Common myeloid progenitor, CD34-positive (primary cell): Measurements from ENCODE around the gene VAV3.
A peak's percentile ranks its signal among the peaks of the same experiment; 100 is the strongest.

Experiments
- CTCF ChIA-PET: fragments of 350-600 bp; sonication (Branson Sonifier 250); formaldehyde crosslinking; loops from one replicate; lab custom pipeline; 2021; ENCODE audit warnings: antibody characterized with exemption; lab: Charles Lee
- POLR2A ChIA-PET: fragments of 350-600 bp; sonication (Branson Sonifier 250); formaldehyde crosslinking; loops from one replicate; lab custom pipeline; 2021; ENCODE audit warnings: antibody characterized with exemption; lab: Charles Lee
- DNase-seq, 3 donors: peaks; one replicate each; pipeline versions ENCODE4 v3.0.0 to v3.0.0-alpha.2; 2013
- H3K27ac ChIP-seq, 2 experiments: 1 replicate in 1 of 2; 2 replicates in 1 of 2; pipeline ENCODE4 v1.7.0; 2013; ENCODE audit warnings: inconsistent platforms in 2 of 2, low read length in 2 of 2, mild to moderate bottlenecking in 2 of 2, low read depth in 1 of 2, moderate library complexity in 1 of 2; ENCODE audit not compliant: severe bottlenecking in 2 of 2, insufficient read depth in 1 of 2, poor library complexity in 1 of 2
- H3K27me3 ChIP-seq, 5 experiments: replicated peaks in 2 of 5; 1 replicate in 3 of 5; 2 replicates in 2 of 5; pipeline versions ENCODE4 v1.6.1 to v1.7.0; 2013; ENCODE audit warnings: low read length in 4 of 5, mild to moderate bottlenecking in 2 of 5, moderate library complexity in 2 of 5, inconsistent platforms in 1 of 5; ENCODE audit not compliant: insufficient read depth in 5 of 5, control insufficient read depth in 4 of 5
- H3K36me3 ChIP-seq, 4 experiments: 1 replicate in 2 of 4; 2 replicates in 2 of 4; pipeline versions ENCODE4 v1.6.1 to v1.7.0; 2013; ENCODE audit warnings: low read length in 3 of 4, control low read depth in 1 of 4, mild to moderate bottlenecking in 1 of 4; ENCODE audit not compliant: control insufficient read depth in 4 of 4, insufficient read depth in 4 of 4
- H3K4me1 ChIP-seq, 4 experiments: 1 replicate in 3 of 4; 2 replicates in 1 of 4; pipeline versions ENCODE4 v1.6.1 to v1.7.1; 2013; ENCODE audit warnings: low read length in 3 of 4, mild to moderate bottlenecking in 3 of 4, control low read depth in 1 of 4, inconsistent platforms in 1 of 4, moderate library complexity in 1 of 4; ENCODE audit not compliant: control insufficient read depth in 4 of 4, insufficient read depth in 4 of 4; ENCODE audit errors: control extremely low read depth in 1 of 4
- H3K4me3 ChIP-seq, 7 experiments: 1 replicate in 4 of 7; 2 replicates in 3 of 7; pipeline versions ENCODE4 v1.5.1 to v1.7.0; 2013; ENCODE audit warnings: mild to moderate bottlenecking in 7 of 7, low read length in 6 of 7, moderate library complexity in 6 of 7, inconsistent platforms in 2 of 7, low read depth in 2 of 7, control low read depth in 1 of 7; ENCODE audit not compliant: insufficient read depth in 4 of 7, control insufficient read depth in 1 of 7; ENCODE audit errors: extremely low read depth in 1 of 7
- H3K9me3 ChIP-seq, 5 experiments: 1 replicate in 4 of 5; 2 replicates in 1 of 5; pipeline versions ENCODE4 v1.6.1 to v1.7.1; 2013; ENCODE audit warnings: low read length in 4 of 5, mild to moderate bottlenecking in 2 of 5, inconsistent platforms in 1 of 5, low read depth in 1 of 5, moderate library complexity in 1 of 5; ENCODE audit not compliant: control insufficient read depth in 4 of 5, insufficient read depth in 2 of 5; ENCODE audit errors: control extremely low read depth in 1 of 5
- WGBS: methylation state at CpG from one replicate; pipeline ENCODE4 v1.1.5; 2013; ENCODE audit not compliant: insufficient coverage; 5-methylcytosine and 5-hydroxymethylcytosine counted together

VAV3 gene

DNA sequence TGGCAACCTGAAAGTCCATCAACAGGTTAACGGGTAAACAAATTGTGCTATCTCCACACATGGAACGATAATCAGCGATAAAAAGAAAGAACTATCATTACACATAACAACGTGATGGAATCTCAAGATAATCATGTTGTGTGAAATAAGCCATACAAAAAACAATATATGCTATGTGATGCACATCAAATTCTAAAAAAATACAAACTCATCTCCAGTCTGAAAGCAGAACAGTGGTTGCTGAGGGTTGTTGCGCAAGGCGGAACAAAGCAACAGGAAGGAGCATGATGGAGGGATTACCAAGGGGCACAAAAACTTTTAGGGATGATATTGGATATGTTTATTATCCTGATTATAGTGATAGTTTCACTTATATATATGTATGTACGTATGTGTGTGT, 324.8 kb downstream of the VAV3 start:
- ChIA-PET POLR2A (no interaction called here), CTCF (no interaction called here)
- Histone ChIP-seq H3K9me3 (no peaks in the 10 kb centered on the region), H3K27ac (no peak overlapping the region), H3K4me1 (no peaks in the 10 kb centered on the region), H3K36me3 (peaks cover 15 to 33% (median 23%) of the 10 kb centered on the region in 4 experiments), H3K27me3 (no peaks in the 10 kb centered on the region), H3K4me3 (no peak overlapping the region)
- DNase-seq = peak in 2 of 3 donors; percentile 27 to 43
- WGBS = no CpG with 5 or more reads among the region's 7 CpGs

- WGBS = 100% methylated on average over 3 of the region's 6 CpGs
- Histone ChIP-seq H3K9me3 (peaks cover 0 to 3% (median 0%) of the 10 kb centered on the region in 5 experiments), H3K27me3 (no peaks in the 10 kb centered on the region), H3K36me3 (peaks cover 15 to 33% (median 20%) of the 10 kb centered on the region in 4 experiments), H3K27ac (no peak overlapping the region), H3K4me1 (no peaks in the 10 kb centered on the region), H3K4me3 (no peak overlapping the region)
- CTCF ChIA-PET = no interaction called here
- no peak for DNase-seq
- POLR2A ChIA-PET = no interaction called here
These were observed 327.9 kb downstream of the VAV3 start for GRCh38 chr1:107637101-107637500.

GRCh38 chr1:107633596-107633995, 331.4 kb downstream of the VAV3 start:
- 46% methylated on average over 2 of the region's 5 CpGs for WGBS
- ChIA-PET POLR2A (no interaction called here), CTCF (no interaction called here)
- H3K9me3 ChIP-seq = peaks cover 0 to 3% (median 0%) of the 10 kb centered on the region in 5 experiments
- H3K36me3 ChIP-seq = peaks cover 2 to 11% (median 4%) of the 10 kb centered on the region in 4 experiments
- no peaks in the 10 kb centered on the region for H3K4me1 ChIP-seq
- no peaks in the 10 kb centered on the region for H3K27me3 ChIP-seq
- peak overlapping the region in 1 of 2 experiments; percentile 16 for H3K27ac ChIP-seq
- no peak overlapping the region for H3K4me3 ChIP-seq
- DNase-seq = peak in 2 of 3 donors; percentile 29 to 56

GRCh38 chr1:107626073-107626796, 338.7 kb downstream of the VAV3 start:
- no peak overlapping the region for H3K4me3 ChIP-seq
- no peaks in the 10 kb centered on the region for H3K27me3 ChIP-seq
- H3K36me3 ChIP-seq = peaks cover 3 to 19% (median 13%) of the 10 kb centered on the region in 4 experiments
- H3K4me1 ChIP-seq = no peaks in the 10 kb centered on the region
- 100% methylated on average over 2 of the region's 2 CpGs for WGBS
- DNase-seq = no peak
- H3K27ac ChIP-seq = no peak overlapping the region
- ChIA-PET POLR2A (interaction anchor here (0.7 kb wide), 1 partner anchor 161 kb away, joined by 3 read pairs; no protein-coding TSS in a partner anchor), CTCF (no interaction called here)
- H3K9me3 ChIP-seq = no peaks in the 10 kb centered on the region

DNA sequence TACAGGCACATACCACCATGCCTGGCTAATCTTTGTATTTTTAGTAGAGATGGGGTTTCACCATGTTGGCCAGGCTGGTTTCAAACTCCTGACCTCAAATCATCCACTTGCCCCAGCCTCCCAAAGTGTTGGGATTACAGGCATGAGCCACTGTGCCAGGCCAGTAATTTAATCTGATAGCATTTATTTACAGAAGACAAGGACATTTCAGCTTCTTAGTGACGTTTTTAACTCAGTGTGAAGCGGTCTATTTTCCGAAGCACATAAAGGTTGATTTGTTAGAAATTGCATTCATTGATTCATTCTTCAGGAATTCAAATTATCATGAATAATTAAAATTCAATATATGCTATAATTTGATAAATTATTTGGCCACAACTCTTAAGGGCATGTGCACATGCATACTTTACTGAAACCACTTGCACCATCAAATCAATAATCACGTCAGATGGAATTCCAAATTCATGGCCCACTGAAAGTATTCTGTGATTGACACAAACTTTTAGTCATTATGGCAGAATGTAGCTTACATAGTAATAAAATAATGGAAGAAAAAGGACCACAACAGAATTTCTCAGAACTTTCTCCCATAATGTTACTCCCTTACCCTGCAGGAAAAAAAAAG, 339.5 kb downstream of the VAV3 start:
- WGBS = no CpG with 5 or more reads among the region's 4 CpGs
- Histone ChIP-seq H3K9me3 (no peaks in the 10 kb centered on the region), H3K27me3 (no peaks in the 10 kb centered on the region), H3K4me3 (no peak overlapping the region), H3K36me3 (peaks cover 3 to 21% (median 14%) of the 10 kb centered on the region in 4 experiments), H3K27ac (no peak overlapping the region), H3K4me1 (no peaks in the 10 kb centered on the region)
- ChIA-PET CTCF (no interaction called here), POLR2A (interaction anchor here (0.7 kb wide), 1 partner anchor 161 kb away, joined by 3 read pairs; no protein-coding TSS in a partner anchor)
- no peak for DNase-seq

GRCh38 chr1:107623431-107623830, 341.5 kb downstream of the VAV3 start:
- Histone ChIP-seq H3K9me3 (no peaks in the 10 kb centered on the region), H3K4me3 (no peak overlapping the region), H3K4me1 (no peaks in the 10 kb centered on the region), H3K27ac (no peak overlapping the region), H3K36me3 (peaks cover 8 to 37% (median 14%) of the 10 kb centered on the region in 4 experiments), H3K27me3 (no peaks in the 10 kb centered on the region)
- no CpG with 5 or more reads among the region's 2 CpGs for WGBS
- POLR2A ChIA-PET = no interaction called here
- DNase-seq = no peak
- CTCF ChIA-PET = no interaction called here

DNA sequence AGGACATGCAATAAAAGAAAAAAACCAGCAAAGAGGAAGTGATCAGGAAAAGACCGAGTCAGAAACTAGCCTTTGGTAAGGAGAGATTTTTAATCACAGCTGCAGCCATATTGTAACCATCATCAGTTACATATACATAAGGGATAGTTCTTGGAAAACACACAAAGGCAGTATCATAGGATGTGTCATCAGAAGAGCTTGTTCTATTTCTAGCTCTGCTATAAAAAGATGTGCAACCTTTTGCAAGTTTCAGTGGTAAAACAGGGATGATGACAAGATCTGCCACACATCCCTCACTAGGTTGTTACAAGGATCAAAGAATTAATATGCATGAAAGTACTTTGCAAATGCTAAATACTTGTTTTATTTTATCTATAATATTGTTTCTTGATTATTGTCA, 342.0 kb downstream of the VAV3 start:
- no peak overlapping the region for H3K27ac ChIP-seq
- H3K4me1 ChIP-seq = no peaks in the 10 kb centered on the region
- H3K9me3 ChIP-seq = no peaks in the 10 kb centered on the region
- H3K4me3 ChIP-seq = no peak overlapping the region
- no CpG with 5 or more reads among the region's 1 CpG for WGBS
- POLR2A ChIA-PET = no interaction called here
- CTCF ChIA-PET = no interaction called here
- peaks cover 9 to 39% (median 14%) of the 10 kb centered on the region in 4 experiments for H3K36me3 ChIP-seq
- no peak for DNase-seq
- H3K27me3 ChIP-seq = no peaks in the 10 kb centered on the region
